T47D (cell line): ENCODE results near the gene WBP1L.

ENCODE experiments used
- DNase-seq, 2 experiments: peaks; one replicate each; pipeline versions ENCODE4 v3.0.0 to v3.0.0-alpha.2; 2011 to 2012; ENCODE audit warnings: low read depth in 1 of 2, low spot score in 1 of 2
- JUND ChIP-seq: IDR thresholded peaks from 2 replicates; pipeline ENCODE4 v1.6.1; 2012; ENCODE audit warnings: low read depth
- in situ Hi-C: cut with HindIII; loops from 2 replicates; pipeline ENCODE4 v1.10.0; 2016; ENCODE audit warnings: low sequenced_read_pairs, low pct_unique_long_range_greater_than_20kb

Gene WBP1L

DNA sequence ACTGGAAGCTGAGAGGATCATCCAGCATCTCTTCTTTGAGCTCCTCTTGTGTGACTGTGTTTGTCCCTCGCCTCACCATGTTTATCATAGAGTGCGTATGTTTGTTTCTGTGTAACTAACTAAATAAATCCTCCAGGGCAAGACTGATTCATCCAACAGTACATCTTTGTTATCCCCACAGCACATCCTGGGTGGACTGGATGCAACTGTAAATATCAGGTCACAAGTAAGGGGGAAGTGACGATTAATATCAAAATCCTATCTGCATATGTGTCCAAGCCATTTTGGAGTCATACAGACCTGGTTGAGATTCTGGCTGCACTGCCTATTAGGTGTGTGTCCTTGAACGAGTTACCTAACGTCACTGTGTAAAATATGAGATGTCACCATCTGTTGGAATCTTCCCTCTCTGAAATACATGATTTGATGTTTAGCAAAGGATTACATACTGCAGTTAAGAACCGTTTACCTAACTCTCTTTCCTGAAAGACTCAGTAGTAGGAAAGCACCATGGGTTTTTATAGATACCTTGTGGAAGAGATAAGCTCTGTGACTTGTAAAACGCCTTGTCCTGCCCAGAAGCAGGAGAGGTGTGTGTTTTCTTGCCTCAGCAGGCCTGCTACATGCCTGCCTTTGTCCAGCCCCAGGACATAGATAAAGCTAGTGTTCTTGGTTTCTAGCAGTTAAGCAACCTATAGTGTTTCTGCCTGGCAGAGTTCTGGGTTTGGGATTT, 25.8 kb downstream of the WBP1L start:
- peak; percentile 72; the same call in 1 of the 2 replicates for TF ChIP-seq JUND
- in situ Hi-C loops = no loop called here
- DNase-seq = peak in 1 of 2 experiments; percentile 91

DNA sequence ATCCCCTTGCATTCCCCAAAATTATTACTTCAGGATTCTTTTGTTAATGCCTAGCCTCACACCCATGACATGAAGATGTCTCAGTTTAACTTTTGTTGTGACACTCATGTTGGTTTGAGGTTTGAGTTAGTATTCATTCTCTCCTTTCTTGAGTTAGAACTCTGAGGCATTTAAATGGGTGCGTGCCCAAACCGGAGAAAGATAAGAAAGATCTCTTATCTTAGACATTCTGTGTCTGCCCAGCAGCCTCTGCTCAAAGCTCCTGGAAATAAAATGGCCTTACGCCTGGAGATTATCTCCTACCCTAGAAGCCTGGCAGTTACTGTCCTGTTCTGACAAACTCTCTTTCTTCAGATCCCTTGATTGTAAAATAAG, 26.3 kb downstream of the WBP1L start:
- TF ChIP-seq JUND = peak; percentile 1; the same call in 1 of the 2 replicates
- in situ Hi-C loops = no loop called here
- DNase-seq = no peak

DNA sequence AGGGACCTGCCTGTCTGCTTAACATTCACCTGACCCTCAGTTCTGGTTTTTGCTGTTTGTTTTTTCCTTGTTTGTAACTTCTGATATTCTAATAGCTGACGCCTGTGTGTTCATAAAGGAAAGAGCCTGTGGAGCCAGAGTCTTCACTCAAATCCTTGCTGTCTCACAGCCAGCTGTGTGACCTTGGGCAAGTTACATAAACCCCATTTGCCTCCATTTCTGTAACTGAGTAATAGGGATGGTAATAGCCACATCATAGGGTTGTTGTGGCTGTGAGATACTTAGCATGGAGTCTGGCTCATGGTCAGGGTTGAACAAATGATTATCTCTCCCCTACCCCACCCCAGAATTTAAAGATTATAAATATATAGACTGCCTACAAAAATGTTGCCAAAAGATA, 27.0 kb downstream of the WBP1L start:
- no peak for TF ChIP-seq JUND

DNA sequence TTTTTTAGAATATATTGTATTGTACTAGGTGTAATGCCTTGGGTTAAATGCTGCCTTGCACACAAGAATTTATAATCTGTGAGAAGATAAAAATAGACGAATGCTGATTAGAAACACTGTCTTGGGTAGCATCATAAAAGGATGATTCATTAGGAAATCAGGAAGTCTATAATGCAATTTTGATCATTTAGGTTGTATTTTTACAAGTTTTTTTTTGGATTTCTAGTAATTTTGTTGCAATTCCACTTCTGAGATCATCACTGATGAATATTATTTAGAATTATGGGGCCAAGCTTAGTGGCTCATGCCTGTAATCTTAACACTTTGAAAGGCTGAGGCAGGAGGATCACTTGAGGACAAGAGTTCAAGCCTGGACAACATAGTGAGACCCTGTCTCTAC, 29.6 kb downstream of the WBP1L start:
- TF ChIP-seq JUND = no peak
- DNase-seq = no peak
- in situ Hi-C loops = no loop called here

More for the DNA sequence above, 27.0 kb downstream of the WBP1L start:
- in situ Hi-C loops = no loop called here
- no peak for DNase-seq

DNA sequence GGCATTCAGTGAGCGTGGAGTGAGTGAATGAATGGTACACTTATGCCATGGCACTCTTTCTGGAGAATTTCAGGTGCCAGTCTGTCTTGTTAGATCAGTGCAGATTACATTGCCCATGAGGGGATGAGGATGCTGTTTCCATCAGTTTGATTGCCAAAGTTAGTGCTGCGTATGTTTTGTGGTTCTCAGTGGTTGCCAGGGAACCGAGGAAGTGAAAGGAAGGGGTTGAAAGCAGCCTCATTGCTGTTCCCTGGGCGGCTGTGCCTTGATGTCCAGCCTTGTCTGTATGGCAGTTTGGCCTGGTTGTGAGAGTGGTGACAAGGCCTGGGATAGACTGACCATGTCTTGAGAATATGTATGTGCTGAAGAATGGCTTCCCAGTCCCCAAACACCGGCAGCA, 30.2 kb downstream of the WBP1L start:
- TF ChIP-seq JUND = no peak
- in situ Hi-C loops = no loop called here
- peak in 1 of 2 experiments; percentile 50 for DNase-seq

DNA sequence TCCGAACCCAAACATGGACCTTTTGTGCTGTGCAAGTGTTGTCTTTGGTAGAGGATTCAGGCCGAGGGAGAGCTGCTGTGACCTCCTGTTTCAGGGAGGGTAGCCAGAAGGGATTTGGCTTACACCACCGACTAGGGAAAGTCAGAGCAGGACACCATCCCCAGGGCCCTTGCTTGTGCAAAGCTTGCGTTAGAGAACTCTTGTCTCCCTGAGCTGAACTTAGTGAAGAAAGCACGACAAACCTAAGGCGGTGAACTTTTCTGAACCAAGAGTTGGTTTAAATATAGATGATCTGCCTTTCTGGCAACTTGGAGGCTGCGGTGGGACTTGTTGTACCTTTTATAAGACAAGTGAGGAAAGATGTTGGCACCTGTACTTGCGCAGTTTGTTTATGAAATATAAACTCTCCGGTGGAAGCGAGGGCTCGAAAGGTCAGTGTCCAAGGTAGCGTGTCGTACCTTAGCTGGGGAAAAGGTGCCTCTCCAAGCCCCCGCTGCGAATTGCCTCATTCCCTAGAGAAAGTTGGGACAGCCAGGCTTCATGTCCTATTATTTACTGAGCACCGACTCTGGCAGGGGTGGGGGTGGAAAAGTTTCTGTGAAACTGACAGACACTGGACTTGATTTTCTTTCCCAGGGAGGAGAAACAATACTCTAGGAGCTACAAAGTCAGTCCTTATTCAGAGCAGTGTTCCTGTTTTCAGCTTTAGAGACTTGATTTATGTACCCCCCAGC, 31.6 kb downstream of the WBP1L start:
- in situ Hi-C loops = no loop called here
- TF ChIP-seq JUND = no peak
- peak in 1 of 2 experiments; percentile 74 for DNase-seq

DNA sequence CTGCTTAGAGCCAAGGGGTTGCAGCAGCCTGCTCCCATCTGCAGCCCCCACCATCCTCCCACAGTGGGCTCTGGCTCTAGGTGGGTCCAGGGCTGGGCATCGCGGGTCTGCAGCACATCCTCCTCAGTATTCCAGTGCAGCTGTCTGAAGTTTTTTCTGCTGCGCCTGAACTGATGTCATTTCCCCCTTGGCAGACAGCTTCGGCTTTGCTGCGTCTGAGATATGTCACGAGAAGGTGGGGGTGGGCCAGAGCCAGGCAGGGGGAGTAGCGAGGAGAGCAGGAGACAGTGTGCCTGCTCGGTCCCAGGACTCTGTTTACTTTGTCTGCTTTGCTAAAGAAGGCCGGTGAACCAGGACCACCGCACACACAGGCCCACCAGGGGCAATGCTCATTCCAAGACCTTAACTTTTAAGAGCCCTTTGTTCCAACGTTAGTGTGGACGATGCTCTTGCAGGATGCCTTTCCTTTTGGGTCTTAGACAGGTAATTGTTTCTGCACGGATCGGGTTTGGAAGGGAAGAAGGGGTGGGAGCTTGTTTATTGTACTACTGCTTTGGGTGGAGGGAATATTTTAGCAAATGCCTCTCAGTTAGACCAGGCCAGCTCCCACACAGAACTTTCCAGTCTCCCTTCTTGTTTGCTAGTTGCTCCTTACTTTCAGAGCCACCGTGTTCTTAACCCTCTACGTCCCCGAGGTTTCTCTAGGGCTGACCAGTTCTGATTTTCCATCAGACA, 32.4 kb downstream of the WBP1L start:
- in situ Hi-C loops = no loop called here

DNA sequence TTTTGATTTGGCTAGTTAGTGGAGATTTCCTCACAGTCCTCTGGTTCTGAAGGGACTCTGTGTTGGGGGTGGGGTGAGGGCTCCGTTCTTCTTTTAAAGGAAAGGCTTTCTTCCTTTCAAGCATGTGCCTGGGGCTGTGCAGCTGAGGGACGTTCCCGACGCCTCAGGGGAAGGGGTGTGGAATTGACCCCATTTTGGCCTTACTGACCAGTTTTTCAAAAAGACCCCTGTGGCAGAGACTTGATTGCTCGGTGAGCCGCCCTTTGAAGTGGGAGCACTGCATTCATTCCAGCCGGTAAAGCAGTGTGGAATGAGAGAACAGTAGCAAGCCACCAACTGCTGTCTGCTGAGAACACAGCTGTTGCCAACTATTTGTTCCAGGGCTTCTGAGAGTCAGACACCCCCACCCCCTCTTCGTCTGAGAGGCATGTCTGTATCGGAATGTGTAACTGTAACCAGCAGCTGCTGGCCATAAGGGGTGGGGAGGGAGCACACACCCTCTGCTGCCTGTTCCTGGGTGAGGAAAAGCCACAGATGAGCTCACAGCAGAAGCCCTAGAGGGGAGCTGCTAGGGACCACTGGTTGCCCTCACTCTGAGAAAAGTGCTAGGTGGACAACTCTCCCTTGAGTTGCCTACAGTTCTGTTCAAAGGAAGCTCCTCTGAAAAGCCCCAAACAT, 33.2 kb downstream of the WBP1L start:
- no peak for TF ChIP-seq JUND
- DNase-seq = peak in 1 of 2 experiments; percentile 91
- in situ Hi-C loops = no loop called here

More for the DNA sequence above, 32.4 kb downstream of the WBP1L start:
- no peak for TF ChIP-seq JUND
- DNase-seq = peak in 1 of 2 experiments; percentile 62

DNA sequence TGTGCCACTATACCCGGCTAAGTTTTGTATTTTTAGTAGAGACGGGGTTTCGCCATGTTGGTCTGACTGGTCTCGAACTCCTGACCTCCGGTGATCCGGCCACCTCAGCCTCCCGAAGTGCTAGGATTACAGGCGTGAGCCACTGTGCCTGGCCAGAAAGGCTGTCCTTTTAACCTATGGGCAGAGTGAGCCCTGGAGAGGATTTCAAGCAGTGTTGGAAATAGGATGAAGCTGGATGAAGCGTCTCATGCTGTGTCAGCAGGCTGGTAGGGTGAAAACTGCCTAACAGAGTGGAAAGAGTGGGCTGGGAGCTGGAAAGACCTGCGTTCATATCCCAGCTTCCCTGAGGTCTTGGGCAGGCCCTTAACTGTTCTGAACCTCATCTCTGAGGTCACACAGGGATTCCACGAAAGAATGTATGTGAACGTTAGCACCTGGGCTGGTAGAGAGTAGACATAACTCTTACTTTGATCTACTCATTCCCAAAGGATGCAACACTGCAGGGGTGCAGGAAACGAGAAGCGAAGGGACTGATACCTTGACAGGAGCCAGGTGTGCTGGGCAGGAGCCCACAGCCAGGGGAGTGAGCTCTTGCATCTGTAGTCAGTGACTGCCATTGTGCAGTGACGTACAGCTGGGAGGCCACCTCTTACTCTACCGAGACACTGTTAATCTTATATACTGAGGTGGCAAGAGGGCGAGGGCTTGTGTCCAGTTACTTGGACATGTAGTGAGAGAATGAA, 34.1 kb downstream of the WBP1L start:
- no peak for DNase-seq
- no peak for TF ChIP-seq JUND
- in situ Hi-C loops = no loop called here

DNA sequence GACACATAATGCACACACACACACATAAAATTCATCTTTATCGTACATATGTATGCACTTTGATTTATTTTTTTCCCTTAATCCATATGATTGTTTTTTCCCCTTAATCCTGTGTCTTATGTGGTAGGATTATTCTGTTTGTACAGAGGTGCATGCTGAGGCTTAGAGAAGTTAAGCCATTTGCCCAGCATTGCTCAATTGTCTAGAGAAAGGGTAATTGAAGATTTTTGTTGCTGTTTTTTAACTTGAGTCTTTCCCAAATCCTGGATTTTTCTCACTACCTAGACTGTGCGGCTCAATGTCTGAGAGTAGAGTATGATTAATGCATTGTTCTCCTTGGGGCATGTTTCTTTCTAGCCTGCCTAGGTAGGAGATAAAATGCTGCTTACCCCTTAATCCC, 35.0 kb downstream of the WBP1L start:
- in situ Hi-C loops = no loop called here
- no peak for DNase-seq
- no peak for TF ChIP-seq JUND

DNA sequence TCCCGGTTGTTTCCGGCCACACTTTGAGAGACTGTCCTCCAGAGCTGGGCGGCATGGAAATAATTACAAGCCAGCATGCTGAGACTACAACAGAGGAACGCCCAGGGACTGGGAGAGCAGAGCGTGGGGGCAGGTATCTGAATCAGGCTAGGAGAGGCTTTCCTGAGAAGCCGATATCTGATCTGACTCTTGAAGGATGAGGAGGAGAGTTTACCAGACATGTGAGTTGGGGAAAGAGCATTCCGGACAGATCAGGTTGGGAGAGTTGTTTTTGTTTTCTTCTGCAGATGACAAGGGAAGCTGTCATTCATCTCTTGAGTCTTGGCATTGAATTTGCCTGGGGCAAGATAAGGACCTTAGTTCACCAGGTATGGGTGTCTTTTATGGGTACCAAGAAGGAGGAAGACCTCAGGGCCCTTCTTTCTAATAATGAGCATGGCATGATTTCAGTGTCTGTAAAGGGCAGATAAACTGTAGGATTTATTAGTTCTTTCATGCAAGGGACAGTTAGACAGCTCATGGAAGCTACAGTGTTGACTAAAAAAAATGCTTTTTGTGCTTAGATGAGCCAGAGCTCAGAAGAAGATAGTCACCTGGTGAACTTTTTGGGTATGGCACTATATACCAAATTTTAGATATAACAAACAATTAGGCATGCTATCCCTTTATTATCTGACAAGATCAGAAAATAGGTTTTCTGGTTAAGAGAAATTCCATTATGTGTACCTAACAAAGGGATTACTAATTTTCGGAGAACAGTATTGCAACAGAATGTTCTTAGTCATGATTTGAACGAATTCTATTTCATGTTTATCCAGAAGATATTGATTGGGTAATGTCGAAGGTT, 36.2 kb downstream of the WBP1L start:
- DNase-seq = no peak
- no peak for TF ChIP-seq JUND
- in situ Hi-C loops = no loop called here
